ENCODE measurements around the gene ZCCHC7.

Gene ZCCHC7

GRCh38 chr9:37333288-37333687 is 212.9 kb downstream of the ZCCHC7 start:
- DNase-seq (ENCODE audit: low read depth in 4 of 4, low spot score in 1 of 4), result no peak

- DNase-seq (ENCODE audit: low read depth in 4 of 4, low spot score in 1 of 4), result no peak
Measured at GRCh38 chr9:37335238-37335637, 214.9 kb downstream of the ZCCHC7 start.

- no peak for DNase-seq (ENCODE audit: low read depth in 4 of 4, low spot score in 1 of 4)
Measured at GRCh38 chr9:37336150-37336549, 215.8 kb downstream of the ZCCHC7 start.

- DNase-seq (ENCODE audit: low read depth in 4 of 4, low spot score in 1 of 4), result no peak
Measured at GRCh38 chr9:37337301-37337890, 217.0 kb downstream of the ZCCHC7 start.

GRCh38 chr9:37338218-37338617 is 217.8 kb downstream of the ZCCHC7 start:
- no peak for DNase-seq (ENCODE audit: low read depth in 4 of 4, low spot score in 1 of 4)

GRCh38 chr9:37339923-37340322 is 219.5 kb downstream of the ZCCHC7 start:
- no peak for DNase-seq (ENCODE audit: low read depth in 4 of 4, low spot score in 1 of 4)

- DNase-seq (ENCODE audit: low read depth in 4 of 4, low spot score in 1 of 4), result no peak
Measured at GRCh38 chr9:37340961-37341360, 220.6 kb downstream of the ZCCHC7 start.

GRCh38 chr9:37341704-37342103 is 221.3 kb downstream of the ZCCHC7 start:
- no peak for DNase-seq (ENCODE audit: low read depth in 4 of 4, low spot score in 1 of 4)

GRCh38 chr9:37342493-37342892 is 222.1 kb downstream of the ZCCHC7 start:
- DNase-seq (ENCODE audit: low read depth in 4 of 4, low spot score in 1 of 4), result no peak

- no peak for DNase-seq (ENCODE audit: low read depth in 4 of 4, low spot score in 1 of 4)
Measured at GRCh38 chr9:37342895-37343294, 222.5 kb downstream of the ZCCHC7 start.

- no peak for DNase-seq (ENCODE audit: low read depth in 4 of 4, low spot score in 1 of 4)
Measured at GRCh38 chr9:37343724-37344123, 223.3 kb downstream of the ZCCHC7 start.

GRCh38 chr9:37345038-37345437 is 224.7 kb downstream of the ZCCHC7 start:
- DNase-seq (ENCODE audit: low read depth in 4 of 4, low spot score in 1 of 4), result no peak

- no peak for DNase-seq (ENCODE audit: low read depth in 4 of 4, low spot score in 1 of 4)
Measured at GRCh38 chr9:37348917-37349316, 228.5 kb downstream of the ZCCHC7 start.

- no peak for DNase-seq (ENCODE audit: low read depth in 4 of 4, low spot score in 1 of 4)
Measured at GRCh38 chr9:37350486-37351190, 230.3 kb downstream of the ZCCHC7 start.

- DNase-seq (ENCODE audit: low read depth in 4 of 4, low spot score in 1 of 4), result no peak
Measured at GRCh38 chr9:37353791-37354190, 233.4 kb downstream of the ZCCHC7 start.

- no peak for DNase-seq (ENCODE audit: low read depth in 4 of 4, low spot score in 1 of 4)
Measured at GRCh38 chr9:37362430-37362829, 242.1 kb downstream of the ZCCHC7 start.

- DNase-seq (ENCODE audit: low read depth in 4 of 4, low spot score in 1 of 4), result no peak
Measured at GRCh38 chr9:37363124-37363523, 242.8 kb downstream of the ZCCHC7 start.

- DNase-seq (ENCODE audit: low read depth in 4 of 4, low spot score in 1 of 4), result no peak
Measured at GRCh38 chr9:37364136-37364535, 243.8 kb downstream of the ZCCHC7 start.

- DNase-seq (ENCODE audit: low read depth in 4 of 4, low spot score in 1 of 4), result no peak
Measured at GRCh38 chr9:37364751-37365360, 244.5 kb downstream of the ZCCHC7 start.

- DNase-seq (ENCODE audit: low read depth in 4 of 4, low spot score in 1 of 4), result no peak
Measured at GRCh38 chr9:37369671-37370070, 249.3 kb downstream of the ZCCHC7 start.

GRCh38 chr9:37370282-37370681 is 249.9 kb downstream of the ZCCHC7 start:
- no peak for DNase-seq (ENCODE audit: low read depth in 4 of 4, low spot score in 1 of 4)

GRCh38 chr9:37370968-37371563 is 250.7 kb downstream of the ZCCHC7 start:
- DNase-seq (ENCODE audit: low read depth in 4 of 4, low spot score in 1 of 4), result no peak

Measured in stimulated activated CD4-positive, alpha-beta T cell treated with anti-CD3 and anti-CD28 coated beads, Interleukin-1b, Interleukin-23, amount 100 ng/mL, for 24 hours (primary cell).